Measurements from ENCODE around the gene S100A8.
"Not testable (repeated sequence)": the region's sequence is repeated elsewhere in the genome, so short reads cannot be mapped to it uniquely, and the experiment has no call there.

The S100A8 gene

DNA sequence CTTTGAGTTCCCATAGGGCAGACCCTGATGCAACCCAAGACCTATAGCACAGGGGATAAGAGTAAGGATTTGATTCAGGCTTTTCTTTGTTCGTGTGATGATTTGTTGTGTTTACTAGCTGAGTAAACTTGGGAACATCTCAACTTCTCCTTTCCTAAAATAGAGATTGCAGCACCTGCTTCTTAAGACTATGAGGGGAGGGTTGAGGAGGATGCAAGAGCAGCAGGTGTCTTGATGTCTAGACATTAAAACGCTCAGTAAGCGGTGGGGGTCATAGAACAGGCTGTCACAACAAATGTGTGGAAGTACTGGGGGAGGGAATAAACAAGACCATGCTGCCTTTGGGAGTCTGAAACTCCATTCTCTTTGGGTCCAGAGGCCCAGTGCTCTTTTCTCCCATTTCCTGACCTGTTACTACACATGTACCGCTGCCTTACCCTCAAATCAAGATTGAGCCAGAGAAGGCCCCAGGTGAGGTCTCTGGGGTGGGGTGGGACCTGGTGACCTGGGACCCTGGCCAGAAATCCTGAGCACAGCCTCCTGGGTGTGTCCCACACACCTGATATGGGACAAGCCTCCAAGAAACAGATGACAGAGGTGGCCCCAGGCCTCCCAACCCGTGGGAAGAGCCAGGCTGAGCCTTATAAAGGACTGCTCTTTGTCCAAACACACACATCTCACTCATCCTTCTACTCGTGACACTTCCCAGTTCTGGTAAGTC, 25.1 kb upstream of the S100A8 start, which contains the start of gene S100A7A:
Gene S100A7A (plus strand): TSS at position 671 of the 721 bp plus-strand sequence. CDS start 1,563 bp downstream, outside the sequence.
- no peak for DNase-seq

DNA sequence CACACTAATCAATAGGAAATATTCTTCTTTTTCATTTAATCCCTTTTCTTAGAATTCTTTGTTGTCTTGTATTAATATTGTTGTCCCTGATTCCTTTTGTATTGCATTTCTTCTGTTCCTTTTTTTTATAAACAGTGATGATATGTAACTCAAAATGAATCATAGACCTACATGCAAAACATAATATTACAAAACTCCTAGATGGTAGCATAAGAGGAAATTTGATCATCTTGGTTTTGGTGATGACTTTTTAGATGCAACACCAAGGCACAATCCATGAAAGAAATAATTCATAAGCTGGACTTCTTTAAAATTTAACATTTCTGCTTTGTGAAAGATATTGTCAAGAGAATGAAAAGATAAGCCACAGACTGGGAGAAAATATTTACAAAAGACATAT, 23.1 kb upstream of the S100A8 start:
- DNase-seq = not testable (repeated sequence)

DNA sequence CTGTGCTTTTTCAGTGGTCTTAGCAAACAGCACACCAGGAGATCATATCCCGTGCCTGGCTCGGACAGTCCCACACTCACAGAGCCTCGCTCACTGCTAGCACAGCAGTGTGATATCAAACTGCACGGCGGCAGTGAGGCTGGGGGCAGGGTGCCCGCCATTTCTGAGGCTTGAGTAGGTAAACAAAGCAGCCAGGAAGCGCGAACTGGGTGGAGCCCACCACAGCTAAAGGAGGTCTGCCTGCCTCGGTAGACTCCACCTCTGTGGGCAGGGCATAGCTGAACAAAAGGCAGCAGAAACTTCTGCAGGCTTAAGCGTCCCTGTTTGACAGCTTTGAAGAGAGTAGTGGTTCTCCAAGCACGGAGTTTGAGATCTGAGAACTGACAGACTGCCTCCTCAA, 16.4 kb upstream of the S100A8 start:
- not testable (repeated sequence) for DNase-seq

DNA sequence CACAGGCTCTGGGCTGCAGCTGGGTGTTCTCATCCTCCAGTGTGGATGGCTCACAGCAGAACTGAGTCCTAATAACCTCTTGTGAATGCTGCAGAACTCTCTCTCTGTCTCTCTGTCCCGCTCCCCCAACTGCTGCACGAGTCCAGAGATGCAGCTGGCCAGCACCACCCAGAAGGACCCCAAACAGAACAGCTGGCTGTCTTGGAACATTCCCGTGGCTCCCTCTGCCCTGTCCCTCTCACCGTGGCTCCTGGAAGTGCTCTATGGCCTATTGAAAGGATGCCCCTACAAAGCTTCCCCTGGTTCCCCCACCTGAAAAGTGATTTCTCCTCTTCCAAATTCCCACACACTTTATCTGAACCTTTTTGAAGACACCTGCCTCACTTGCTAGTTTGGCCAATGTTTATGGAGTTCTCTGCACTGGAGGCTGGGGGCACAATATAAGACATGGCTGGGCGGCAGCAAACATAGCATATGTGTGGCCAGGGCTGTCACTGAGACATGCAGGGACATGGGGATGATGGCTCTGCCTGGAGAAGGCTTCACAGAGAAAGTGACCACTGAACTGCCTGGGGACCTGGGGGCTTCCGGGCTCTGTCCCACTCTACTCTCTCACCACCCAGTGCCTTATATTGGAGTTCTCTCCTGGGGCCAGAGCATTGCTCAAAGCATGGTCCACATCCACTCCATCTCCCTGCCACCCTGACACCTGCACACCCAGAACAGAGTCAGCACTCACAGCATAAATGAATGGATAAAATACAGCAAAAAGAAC, 15.1 kb upstream of the S100A8 start:
- DNase-seq = not testable (repeated sequence)

DNA sequence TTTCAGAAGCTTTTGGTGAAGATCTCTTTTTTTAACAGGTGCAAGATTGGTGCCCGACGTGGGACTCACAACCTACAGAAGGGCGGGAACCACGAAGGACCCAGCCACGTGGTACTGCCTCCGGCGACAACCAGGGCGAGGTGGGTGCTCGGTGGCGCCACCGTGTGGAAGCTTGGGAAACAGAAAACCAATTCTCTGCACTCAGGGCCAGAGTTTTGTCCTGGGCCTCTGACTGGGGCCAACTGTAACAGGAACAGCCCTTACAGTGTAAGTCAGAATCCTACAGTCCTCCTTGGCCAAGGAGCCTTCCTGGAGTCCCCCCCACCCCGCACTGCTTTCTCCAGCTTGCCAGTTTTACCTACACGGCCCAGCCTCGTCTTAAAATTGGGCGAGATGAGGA, 13.9 kb upstream of the S100A8 start:
- peak; percentile 19 to 21 for DNase-seq

DNA sequence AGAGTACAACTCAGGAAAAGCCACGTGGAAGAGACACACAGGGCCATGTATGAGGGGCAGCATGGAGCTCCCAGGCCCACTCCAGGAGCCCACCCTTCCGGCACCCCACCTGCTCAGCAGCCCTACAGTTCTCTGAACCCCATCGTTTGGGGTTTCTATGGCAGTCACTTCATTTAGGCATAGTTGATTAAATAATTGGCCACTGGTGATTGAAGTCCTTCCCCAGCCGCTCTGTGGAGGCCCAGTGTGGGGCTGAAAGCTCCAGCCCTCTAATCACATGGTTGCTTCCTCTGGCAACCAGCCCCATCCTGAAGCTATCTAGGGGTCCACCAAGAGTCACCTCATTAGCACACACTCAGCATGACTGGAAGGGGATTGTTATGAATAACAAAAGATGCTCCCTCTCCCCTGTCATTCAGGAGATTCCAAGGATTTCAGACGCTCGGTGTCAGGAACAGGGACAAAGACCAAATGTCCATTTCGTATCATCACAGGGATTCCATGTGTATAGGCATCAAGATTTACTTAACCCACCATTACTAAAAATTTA, 13.3 kb upstream of the S100A8 start:
- DNase-seq = no peak

DNA sequence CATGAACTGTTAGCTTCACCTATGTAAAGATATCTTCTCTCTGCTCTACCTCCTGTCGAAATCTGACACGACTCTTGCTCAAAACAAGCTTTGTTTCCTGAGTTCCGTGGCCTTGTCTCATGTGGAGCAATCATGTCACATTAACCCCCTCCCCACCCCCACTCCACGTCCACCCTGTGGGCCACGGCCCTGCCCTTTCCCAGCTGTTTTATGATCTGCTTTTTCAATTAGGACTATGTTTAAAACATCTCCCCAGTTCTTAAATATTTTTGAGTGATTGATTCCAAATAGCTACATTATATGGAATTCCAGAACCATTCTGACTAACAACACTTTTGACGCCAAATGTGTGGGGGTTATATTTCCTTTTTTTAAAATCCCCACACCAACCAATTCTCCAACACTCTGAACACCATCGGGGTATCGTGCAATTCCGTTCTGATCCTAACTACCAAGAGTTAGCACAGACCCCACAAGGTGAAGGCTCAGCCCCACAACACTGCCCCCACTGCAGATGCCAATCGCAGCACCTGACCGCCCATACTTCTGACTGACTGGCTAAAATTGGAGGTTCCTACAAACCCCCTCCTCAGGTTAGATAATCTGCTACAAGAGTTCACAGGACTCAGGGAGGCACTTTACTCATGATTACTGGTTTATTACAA, 12.7 kb upstream of the S100A8 start:
- no peak for DNase-seq

DNA sequence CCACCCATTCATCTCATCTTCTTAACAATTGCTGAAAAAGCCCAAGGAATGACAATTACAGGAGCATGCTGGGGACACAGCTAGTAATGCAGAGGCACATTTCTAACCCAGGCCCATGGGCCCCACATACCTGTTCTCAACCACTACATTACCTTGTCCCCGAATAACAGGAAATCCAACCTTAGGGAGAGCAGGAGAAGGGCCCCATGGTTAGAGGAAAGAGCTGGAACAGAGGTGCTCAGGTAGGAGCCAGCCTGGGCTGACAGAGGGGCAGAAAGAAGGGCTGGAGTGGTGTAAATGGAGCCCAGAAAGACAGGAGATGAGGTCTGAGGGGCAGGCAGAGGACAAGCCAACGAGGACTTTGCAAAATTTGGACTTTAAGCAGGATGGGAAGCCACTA, 11.4 kb upstream of the S100A8 start:
- DNase-seq = no peak

DNA sequence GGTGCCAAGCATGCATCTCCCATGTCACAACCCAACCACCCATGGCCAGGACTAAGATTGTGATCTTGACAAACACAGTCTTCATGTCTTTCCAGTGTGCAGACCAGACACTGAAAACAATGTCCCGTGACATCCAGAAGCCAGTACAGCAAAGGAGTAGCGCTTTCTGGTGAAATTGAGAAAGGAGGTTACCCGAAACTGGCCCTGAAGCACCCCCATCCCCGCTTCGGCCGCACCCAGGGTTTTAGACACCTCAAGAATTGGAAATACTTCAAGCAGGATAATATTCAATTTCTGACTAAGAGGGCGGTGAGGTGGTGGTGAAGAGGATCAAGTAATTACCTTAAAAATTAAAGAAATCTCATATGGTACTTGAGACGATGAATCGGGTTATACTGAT, 10.6 kb upstream of the S100A8 start:
- no peak for DNase-seq

DNA sequence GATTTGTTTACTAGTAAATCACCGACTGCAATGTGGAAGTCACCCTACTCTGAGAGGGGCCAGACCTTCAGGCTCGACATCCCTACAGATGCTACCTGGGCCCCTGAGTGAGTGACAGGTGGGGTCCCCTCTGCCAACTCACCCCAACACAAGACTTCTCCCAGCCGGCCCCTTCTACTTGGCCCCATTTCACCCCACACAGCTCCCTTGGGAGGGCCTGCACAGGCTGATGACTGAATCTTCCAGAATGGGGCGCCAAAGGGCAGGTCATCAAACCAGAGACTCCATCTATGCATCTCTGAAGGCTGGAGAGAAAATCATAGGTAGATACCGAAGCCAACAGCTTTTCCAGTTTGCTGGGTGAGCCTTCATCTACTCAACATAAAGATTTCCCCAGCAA, 9.4 kb upstream of the S100A8 start:
- no peak for DNase-seq

DNA sequence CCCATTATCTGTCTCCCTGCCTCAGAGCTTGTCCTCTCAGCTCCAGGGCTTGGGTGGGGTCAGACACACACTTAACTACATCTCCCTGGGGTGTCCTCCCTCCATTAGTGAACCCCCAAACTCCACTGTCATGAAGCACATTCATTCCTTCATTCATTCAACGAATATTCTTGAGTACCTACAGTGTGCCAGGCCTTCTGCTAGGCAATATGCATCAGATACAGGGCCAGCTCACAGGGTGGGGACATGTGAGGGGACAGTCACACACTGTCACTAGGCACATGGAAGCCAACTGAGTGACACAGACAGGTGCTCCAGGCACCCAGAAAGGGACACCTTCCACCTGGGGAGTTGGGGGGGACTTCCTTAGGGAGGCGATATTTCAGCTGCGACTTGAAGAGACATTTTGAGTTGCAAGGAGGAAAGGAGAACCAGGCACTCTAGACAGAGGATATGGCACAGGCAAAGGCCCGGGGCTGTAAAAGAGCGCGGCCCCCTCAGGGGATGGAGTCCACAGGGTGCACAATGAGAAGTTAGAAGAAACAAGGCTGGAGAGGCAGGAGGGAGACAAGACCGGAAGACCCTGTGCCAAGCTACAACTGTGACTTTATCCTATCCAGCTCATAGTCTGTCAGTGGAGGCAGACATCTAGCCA, 8.7 kb upstream of the S100A8 start:
- DNase-seq = no peak

DNA sequence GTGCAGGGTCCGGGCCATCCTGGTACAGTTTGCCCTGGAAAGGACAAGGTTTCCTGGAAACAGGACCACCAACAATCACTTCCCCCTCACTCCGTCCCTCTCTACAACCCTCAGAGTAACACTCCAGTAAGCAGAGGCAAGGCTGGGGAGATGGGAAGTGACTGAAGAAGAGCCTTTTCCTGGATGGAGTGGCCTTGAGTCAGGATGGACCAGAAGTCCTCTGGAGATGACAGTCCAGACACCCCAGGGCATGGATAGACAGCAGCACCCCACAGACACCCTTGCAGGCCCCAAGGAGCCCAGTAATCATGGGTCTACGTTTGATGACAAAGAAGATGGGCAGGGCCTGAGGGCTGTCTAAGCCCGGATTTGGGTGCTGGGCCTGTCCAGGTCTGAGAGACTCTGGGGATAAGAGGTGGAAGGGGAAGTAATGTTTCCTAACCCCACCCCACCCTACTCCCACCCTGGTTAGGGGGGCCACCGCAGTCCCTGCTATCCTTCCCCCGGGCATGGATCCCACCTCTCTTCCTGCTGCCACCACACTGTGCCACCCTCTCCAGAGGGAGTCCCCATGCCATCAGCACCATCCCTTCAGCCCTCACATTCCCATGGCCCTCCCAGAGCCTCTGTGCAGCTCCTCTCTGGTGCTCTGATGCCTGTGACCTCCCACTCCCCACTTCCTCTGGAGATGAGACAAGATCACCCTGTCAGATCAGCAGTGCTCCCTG, 7.2 kb upstream of the S100A8 start:
- no peak for DNase-seq

DNA sequence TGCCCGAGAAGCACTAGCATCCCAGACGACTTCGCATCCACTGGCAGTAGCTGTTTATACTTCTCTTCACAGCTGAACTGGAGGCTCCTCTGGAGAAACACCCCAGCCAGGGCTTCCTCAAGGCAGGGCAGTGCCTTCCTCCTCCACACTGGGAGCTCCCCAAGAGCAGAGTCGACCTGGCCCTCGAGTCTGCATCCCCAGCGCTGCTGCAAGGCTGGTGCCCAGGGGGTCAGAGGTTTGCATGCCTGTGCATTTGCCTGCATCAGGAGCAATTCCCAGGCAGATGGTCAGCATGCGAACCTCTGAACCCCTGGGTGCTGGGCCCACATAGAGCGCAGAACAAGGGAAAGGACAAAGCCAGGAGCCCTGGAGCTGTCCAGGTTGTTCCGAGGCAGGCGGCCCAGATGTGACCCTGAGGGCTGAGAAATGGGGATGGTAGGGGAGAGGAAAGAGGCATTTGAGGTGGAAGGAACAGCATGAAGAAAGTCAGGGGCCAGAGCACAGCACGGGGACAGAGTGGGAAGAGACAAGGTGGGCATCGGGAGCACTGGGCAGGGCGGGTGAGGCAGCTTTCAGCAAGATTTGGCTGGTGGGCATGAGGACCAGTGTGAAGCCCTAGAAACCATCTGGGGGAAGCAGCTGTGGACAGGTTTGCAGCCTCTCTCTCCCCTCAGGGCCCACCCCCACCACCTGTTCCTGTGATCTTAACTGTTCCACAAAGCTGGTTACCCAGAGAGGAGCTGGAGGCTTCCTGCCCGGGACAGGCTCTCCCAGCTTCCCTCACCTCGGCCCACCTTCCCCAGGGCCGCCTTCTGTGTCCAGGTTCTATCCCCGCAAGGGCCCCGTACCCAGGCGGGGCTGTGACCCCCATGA, 6.4 kb upstream of the S100A8 start:
- no peak for DNase-seq

DNA sequence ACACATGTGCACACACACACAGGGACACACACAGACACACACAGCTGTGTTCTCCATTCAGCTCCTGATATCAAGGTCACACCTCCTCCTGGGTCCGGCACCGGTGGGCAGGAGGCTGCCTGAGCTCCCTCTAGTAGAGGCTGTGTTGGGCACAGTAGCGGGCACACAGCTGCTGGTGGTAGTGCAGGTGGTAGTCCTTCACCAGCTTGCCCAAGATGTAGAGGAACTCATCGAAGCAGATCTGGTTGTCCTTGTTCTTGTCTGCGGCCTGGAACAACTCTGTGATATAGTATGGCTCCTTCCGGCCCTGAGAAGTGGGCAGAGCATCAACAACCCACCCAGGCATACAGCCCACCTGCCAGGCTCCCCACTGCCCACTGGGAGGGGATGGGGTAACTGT, 5.6 kb upstream of the S100A8 start:
- DNase-seq = no peak

DNA sequence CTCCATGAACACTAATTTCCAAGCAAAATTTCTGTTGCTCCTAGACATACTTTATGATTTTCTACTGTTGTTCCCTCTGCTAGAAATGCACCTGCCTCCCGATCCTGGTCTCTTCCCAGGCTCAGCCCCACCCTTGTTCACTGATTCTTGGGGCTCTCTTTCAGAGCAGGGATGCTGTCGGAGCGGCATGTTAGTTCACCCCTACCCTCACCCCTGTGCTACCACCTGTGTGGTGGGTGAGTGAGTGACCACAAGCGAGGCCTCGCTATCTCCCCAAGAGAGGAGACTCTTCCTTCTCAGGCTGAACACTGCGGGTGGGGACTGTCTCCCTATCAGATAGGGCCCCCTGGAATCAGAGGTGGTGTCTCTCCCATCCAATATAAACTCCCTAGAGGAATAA, 4.9 kb upstream of the S100A8 start:
- no peak for DNase-seq

DNA sequence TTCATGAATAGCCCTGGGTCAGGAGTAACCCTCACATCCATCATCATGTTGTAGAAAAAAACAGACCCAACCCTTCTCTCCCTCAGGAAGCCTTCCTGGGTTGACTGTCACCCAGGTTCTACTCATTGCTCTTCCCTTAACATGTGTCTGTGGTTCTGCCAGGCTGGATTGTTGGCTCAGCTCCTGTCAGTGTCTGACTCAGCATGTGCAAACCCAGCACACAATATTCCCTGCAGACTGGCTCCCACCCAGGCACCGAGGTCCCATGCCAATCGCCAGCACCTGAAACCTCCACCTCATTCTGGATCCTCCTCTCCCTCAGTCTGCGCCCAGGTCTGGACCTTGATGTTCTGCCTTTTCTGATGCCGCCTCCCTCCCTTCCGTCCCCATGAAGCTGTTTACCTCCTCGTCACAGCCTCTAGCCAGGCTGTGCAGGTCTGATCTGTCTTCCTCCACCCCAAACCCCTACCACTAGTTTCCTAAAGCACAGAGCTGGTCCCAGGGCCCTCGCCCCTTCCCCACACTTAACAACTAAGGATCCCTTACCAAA, 4.3 kb upstream of the S100A8 start:
- DNase-seq = no peak

DNA sequence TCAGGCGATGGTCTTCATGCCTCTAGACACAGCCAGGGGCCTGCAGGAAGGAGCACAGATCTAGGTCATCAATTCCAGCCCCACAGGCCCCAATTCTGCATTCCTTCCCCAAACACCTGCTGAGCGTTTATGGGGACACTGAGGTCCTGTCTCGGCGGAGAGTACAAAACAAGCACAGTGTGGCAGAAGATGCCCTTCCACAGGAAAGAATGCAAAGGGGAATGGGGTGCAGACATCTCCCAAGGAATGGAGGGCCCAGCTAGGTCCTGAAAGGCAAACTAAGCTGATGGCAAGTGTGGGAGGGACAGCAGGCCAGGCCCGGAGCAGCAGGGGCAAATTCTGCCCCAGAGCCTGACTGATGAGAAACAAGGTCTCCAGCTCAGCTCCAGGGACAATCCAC, 3.5 kb upstream of the S100A8 start:
- DNase-seq = no peak

DNA sequence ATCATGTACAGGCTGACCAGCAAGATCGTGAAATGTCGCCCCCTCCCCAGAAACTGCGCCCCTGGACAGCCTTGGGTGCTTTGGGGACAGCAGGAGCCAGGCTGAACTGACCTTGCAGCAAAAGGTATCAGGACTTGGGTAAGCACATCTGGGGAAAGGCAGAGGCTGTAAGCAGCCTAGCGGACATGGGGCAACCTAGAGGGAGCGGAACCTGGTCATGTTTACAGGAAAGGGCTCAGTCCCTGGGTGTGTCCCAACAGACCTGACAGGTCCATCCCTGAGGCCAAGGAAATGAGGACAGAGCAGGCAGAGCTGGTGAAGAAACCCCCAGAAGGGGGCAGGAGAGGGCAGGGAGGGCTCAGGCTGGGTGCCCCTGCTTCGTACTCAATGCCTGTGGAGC, 3.1 kb upstream of the S100A8 start:
- DNase-seq = no peak

DNA sequence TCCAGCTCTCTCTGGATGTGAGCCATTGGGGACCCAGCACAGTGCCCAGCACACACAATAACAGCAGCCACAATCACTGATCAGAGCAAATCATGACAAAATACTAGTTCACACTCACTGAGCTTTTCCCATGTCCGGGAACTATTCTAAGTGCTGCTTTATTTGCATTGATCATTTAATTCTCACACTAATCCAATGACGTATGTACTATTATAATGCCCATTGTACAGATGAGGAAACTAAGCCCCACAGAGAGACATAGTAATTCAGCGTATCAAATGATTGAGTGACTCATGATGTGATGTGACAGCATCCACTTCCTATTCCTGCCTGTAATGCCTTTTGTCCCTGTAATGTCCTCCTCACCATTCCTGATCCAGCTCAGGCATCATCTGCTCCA, 1.9 kb upstream of the S100A8 start:
- no peak for DNase-seq

DNA sequence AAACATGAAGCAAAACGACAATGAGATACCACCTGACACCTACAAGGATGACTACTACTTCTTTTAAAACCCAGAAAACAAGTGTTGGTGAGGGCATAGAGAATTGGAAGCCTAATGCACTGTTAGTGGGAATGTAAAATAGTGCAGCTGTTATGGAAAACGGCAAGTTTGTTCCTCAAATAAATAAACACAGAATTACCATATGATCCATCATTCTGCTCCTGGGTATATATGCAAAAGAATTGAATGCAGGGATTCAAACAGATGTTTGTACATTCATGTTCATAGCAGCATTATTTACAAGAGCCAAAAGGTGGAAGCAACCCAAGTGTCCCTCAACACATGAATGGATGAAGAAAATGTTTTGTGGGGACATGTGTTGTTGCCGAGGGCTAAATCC, 1.4 kb upstream of the S100A8 start:
- no peak for DNase-seq
